DMS114 treated with DMSO at 0.1 percent for 48 hours (cell line): ENCODE data around the gene DMPK.
"Not testable (repeated sequence)": the region's sequence is repeated elsewhere in the genome, so short reads cannot be mapped to it uniquely, and the experiment has no call there.

Source experiments
- DNase-seq: peaks from one replicate; lab custom pipeline; 2025; ENCODE audit not compliant: unreplicated experiment; lab: John Stamatoyannopoulos, UW

DMPK gene

GRCh38 chr19:45752639-45753038 is 29.7 kb downstream of the DMPK start:
- no peak for DNase-seq

GRCh38 chr19:45751483-45751882 is 30.8 kb downstream of the DMPK start:
- DNase-seq, result not testable (repeated sequence)

GRCh38 chr19:45747513-45747912 is 34.8 kb downstream of the DMPK start:
- DNase-seq, result no peak

GRCh38 chr19:45746866-45747265 is 35.4 kb downstream of the DMPK start:
- DNase-seq, result no peak

- no peak for DNase-seq
Measured at GRCh38 chr19:45745606-45746005, 36.7 kb downstream of the DMPK start.

GRCh38 chr19:45742969-45743368 is 39.3 kb downstream of the DMPK start:
- DNase-seq, result no peak

GRCh38 chr19:45739498-45740439 is 42.5 kb downstream of the DMPK start:
- no peak for DNase-seq

GRCh38 chr19:45733160-45733810 is 49.0 kb downstream of the DMPK start, which contains the start of gene MEIOSIN:
Gene MEIOSIN, plus strand, starts transcription at chr19:45733439. Its CDS starts 1,938 bp downstream, at chr19:45735377.
- no peak for DNase-seq

- DNase-seq, result peak; percentile 91
Measured at GRCh38 chr19:45730368-45731288, 51.7 kb downstream of the DMPK start, which contains the start of gene FBXO46. Gene FBXO46, minus strand, starts transcription at chr19:45730896. Its CDS starts 17,401 bp downstream, at chr19:45713495.

GRCh38 chr19:45729800-45730290 is 52.4 kb downstream of the DMPK start:
- no peak for DNase-seq

GRCh38 chr19:45728683-45729082 is 53.6 kb downstream of the DMPK start:
- not testable (repeated sequence) for DNase-seq

GRCh38 chr19:45720065-45720464 is 62.2 kb downstream of the DMPK start:
- not testable (repeated sequence) for DNase-seq
